RCC 7860 (cell line): ENCODE results near the gene C11orf52.
"Not testable (repeated sequence)": the region's sequence is repeated elsewhere in the genome, so short reads cannot be mapped to it uniquely, and the experiment has no call there.

Experiments
- DNase-seq: peaks from one replicate; pipeline ENCODE4 v3.0.0-alpha.2; 2015; ENCODE audit warnings: low spot score
- FAIRE-seq: peaks from 2 replicates; lab custom pipeline; 2012; peaks lifted over from hg19 to GRCh38; lab: Jason Lieb, UNC

Gene C11orf52

GRCh38 chr11:111912535-111912934 lies 6.2 kb upstream of the C11orf52 start, which contains the start of gene HSPB2:
TSS of gene HSPB2 (plus strand) at chr11:111912734. CDS start at chr11:111912830, 96 bp downstream.
- FAIRE-seq = no peak

GRCh38 chr11:111913031-111913861 lies 5.5 kb upstream of the C11orf52 start:
- FAIRE-seq = no peak
- no peak for DNase-seq

More at GRCh38 chr11:111912535-111912934, 6.2 kb upstream of the C11orf52 start, which contains the start of gene HSPB2:
- DNase-seq = no peak

DNA sequence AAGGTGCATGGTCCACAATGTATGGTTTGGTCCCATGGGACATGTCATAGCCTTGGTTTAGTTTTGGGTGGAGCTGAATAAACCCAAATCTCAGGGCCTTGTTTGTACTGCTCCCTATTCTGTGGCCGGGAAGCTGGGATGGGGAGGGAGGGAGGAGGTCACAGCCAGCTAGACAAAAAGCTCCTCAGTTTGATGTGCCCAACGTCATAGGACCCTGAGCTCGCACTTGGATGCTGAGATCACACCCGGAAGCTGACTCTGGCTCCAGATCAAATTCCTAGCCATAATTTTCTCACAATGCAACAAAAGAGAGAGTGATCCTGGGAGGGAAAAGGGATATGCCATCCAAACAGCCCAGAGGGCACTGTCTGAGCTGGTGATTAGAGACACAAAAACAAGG lies 4.7 kb upstream of the C11orf52 start:
- DNase-seq (no peak), FAIRE-seq (no peak)

- FAIRE-seq = no peak
Measured at GRCh38 chr11:111916768-111917167, 1.9 kb upstream of the C11orf52 start.

GRCh38 chr11:111917312-111917711 lies 1.4 kb upstream of the C11orf52 start:
- FAIRE-seq (no peak), DNase-seq (no peak)

More at GRCh38 chr11:111916768-111917167, 1.9 kb upstream of the C11orf52 start:
- DNase-seq = no peak

DNA sequence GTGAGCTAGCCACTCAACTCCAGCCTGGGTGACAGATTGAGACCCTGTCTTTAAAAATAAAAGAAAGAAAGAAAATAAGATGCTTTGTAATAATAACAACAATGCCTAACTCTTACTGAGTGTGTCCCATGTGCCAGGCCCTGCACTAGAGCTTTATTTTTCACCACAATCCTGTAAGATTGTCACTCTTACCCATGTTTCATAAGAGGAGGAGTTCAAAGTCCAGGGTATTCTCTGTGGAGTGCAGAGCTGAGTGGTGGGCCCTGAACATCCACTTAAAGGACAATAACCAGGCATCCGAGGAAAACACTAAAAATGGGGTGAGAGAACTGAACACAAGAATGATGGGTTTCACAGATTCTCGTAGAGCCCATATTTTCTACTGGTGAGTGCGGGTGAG lies 925 bp upstream of the C11orf52 start:
- no peak for DNase-seq
- FAIRE-seq = no peak

- DNase-seq (no peak), FAIRE-seq (no peak)
Measured at GRCh38 chr11:111920908-111921307, 2.2 kb downstream of the C11orf52 start.

DNA sequence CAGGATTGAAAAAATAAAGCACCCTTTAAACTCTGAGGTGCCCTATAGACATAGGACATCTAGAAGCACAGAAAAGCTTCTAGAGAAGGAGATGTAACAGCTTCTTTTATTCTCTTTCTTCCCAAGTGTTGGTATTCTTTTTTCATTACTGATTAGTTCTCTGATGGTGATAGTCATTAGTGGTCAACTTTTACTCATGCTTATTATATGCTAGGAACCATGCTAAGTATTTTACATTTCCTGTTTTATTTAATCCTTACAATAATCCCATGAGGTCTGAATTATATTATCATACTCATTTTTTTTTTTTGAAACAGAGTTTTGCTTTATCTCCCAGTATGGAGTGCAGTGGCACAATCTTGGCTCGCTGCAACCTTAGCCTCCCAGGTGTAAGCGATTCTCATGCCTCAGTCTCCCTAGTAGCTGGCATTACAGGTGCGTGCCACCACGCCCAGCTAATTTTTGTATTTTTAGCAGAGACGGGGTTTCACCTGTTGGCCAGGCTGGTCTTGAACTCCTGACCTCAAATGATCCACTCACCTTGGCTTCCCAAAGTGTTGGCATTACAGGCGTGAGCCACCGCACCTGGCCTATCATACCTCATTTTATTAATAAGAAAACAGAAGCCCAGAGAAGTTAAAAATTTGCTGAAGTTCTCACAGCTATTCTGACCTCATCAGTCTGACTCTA lies 3.0 kb downstream of the C11orf52 start:
- DNase-seq = no peak
- no peak for FAIRE-seq

GRCh38 chr11:111922803-111923202 lies 4.1 kb downstream of the C11orf52 start:
- FAIRE-seq = no peak
- no peak for DNase-seq

- no peak for FAIRE-seq
- no peak for DNase-seq
Measured at GRCh38 chr11:111923351-111923788, 4.7 kb downstream of the C11orf52 start.

- no peak for DNase-seq
- FAIRE-seq = no peak
Measured at GRCh38 chr11:111923951-111924350, 5.2 kb downstream of the C11orf52 start.

DNA sequence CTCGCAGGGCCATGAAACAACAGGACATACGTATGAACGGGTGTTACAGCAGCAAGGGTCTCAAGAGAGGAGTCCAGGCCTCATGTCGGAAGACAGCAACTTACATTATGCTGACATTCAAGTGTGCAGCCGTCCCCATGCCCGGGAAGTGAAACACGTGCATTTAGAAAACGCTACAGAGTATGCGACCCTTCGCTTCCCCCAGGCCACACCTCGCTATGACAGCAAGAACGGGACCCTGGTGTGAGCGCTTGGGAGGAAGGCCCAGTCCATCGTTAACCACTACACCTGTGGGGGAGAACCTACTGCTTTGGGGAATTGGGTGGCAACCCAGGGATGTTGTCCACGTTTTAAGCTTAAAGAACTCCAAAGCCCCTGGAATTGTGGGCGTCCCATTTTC lies 7.2 kb downstream of the C11orf52 start:
- no peak for FAIRE-seq
- no peak for DNase-seq

GRCh38 chr11:111926505-111927391 lies 8.0 kb downstream of the C11orf52 start:
- FAIRE-seq (peak; percentile 64), DNase-seq (peak; percentile 84)

DNA sequence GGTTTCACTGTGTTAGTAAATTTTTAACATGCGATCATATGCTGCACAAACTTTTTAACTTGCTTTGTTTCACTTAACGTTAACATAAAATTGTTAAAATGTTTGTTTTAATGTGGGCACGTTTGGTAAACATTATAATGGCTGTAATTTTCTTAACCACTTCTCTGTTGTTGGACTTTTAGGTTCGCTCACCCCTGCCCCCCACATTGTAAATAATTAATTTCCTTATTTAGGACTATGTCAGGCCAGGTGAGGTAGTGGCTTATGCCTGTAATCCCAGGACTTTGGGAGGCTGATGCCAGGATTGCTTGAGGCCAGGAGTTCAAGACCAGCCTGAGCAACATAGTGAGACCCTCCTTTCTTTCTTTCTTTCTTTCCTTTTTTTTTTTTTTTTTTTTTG lies 11.8 kb downstream of the C11orf52 start:
- FAIRE-seq = no peak

GRCh38 chr11:111932611-111932950 lies 13.9 kb downstream of the C11orf52 start:
- no peak for DNase-seq
- FAIRE-seq = no peak

More for the DNA sequence above, 11.8 kb downstream of the C11orf52 start:
- DNase-seq = no peak

- FAIRE-seq, DNase-seq: not testable (repeated sequence)
Measured at GRCh38 chr11:111933176-111933575, 14.5 kb downstream of the C11orf52 start.

- DNase-seq (no peak), FAIRE-seq (no peak)
Measured at GRCh38 chr11:111933872-111934271, 15.2 kb downstream of the C11orf52 start.

GRCh38 chr11:111934306-111934705 lies 15.6 kb downstream of the C11orf52 start:
- DNase-seq (no peak), FAIRE-seq (no peak)

DNA sequence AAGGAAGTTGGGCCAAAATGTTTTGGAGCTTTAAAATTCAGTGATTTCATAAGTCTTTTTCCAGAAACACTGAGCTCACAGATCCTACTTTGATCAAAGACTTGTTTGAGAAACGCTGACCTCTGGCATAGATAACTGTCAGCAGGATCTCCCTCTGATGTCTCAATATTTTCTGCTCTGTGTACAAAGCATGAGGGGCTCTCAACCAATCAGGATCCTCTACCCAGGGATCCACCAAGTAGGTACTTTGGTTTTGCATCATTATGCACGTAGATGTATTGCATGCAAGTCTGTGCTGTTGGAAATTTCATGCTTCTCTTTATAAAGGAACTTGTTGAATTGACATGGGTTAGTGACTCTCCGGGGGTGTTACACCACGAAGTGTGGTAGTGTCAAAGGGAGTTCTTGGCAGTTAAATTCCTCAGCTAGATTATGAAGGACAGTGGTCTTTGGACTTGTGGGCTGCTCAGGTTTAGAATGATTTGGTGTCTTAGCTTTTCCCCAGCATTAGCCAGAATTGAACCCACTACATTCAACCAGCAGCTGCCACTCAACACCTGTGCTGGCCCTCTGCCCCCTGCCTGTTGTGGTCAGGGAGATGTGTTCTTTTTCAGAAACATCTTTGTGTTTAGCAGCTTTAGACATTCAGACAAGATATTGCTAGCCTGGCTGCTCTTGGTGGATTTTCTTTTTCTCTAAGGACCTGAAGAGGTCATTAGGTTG lies 16.8 kb downstream of the C11orf52 start:
- FAIRE-seq (no peak), DNase-seq (no peak)

GRCh38 chr11:111936040-111936540 lies 17.4 kb downstream of the C11orf52 start:
- no peak for DNase-seq

More at GRCh38 chr11:111936040-111936540, 17.4 kb downstream of the C11orf52 start:
- FAIRE-seq = no peak
